ENCODE results near the gene PARP16.

Gene PARP16

GRCh38 chr15:65328506-65329287, 42.0 kb upstream of the PARP16 start:
- Histone ChIP-seq H3K9me3 (ENCODE audit: control insufficient read depth, insufficient read depth, low read depth, low read length) (no peaks in the 10 kb centered on the region), H3K4me3 (ENCODE audit: low read depth, low read length) (no peak overlapping the region), H3K36me3 (ENCODE audit: control insufficient read depth in 2 of 2, insufficient read depth in 1 of 2, low read length in 2 of 2) (no peaks in the 10 kb centered on the region), H3K4me1 (ENCODE audit: control insufficient read depth, insufficient read depth, low read length) (no peaks in the 10 kb centered on the region), H3K27ac (ENCODE audit: extremely low read depth, low read depth, low read length) (no peak overlapping the region)
- ChIA-PET POLR2A (no interaction called here), CTCF (interaction anchor here (0.6 to 4.6 kb wide), 3 partner anchors 9 to 57 kb away, joined by 3 to 27 read pairs (median 5); no protein-coding TSS in a partner anchor)
- no peak for TF ChIP-seq OSR2 (tag by site-specific recombination; IDR thresholded peaks at IDR 0.05)
- TF ChIP-seq ZNF585B (tag by site-specific recombination; IDR thresholded peaks at IDR 0.05): no peak
- TF ChIP-seq ZNF664 (tag by site-specific recombination; IDR thresholded peaks at IDR 0.05): no peak
- TF ChIP-seq, protein P1, sequence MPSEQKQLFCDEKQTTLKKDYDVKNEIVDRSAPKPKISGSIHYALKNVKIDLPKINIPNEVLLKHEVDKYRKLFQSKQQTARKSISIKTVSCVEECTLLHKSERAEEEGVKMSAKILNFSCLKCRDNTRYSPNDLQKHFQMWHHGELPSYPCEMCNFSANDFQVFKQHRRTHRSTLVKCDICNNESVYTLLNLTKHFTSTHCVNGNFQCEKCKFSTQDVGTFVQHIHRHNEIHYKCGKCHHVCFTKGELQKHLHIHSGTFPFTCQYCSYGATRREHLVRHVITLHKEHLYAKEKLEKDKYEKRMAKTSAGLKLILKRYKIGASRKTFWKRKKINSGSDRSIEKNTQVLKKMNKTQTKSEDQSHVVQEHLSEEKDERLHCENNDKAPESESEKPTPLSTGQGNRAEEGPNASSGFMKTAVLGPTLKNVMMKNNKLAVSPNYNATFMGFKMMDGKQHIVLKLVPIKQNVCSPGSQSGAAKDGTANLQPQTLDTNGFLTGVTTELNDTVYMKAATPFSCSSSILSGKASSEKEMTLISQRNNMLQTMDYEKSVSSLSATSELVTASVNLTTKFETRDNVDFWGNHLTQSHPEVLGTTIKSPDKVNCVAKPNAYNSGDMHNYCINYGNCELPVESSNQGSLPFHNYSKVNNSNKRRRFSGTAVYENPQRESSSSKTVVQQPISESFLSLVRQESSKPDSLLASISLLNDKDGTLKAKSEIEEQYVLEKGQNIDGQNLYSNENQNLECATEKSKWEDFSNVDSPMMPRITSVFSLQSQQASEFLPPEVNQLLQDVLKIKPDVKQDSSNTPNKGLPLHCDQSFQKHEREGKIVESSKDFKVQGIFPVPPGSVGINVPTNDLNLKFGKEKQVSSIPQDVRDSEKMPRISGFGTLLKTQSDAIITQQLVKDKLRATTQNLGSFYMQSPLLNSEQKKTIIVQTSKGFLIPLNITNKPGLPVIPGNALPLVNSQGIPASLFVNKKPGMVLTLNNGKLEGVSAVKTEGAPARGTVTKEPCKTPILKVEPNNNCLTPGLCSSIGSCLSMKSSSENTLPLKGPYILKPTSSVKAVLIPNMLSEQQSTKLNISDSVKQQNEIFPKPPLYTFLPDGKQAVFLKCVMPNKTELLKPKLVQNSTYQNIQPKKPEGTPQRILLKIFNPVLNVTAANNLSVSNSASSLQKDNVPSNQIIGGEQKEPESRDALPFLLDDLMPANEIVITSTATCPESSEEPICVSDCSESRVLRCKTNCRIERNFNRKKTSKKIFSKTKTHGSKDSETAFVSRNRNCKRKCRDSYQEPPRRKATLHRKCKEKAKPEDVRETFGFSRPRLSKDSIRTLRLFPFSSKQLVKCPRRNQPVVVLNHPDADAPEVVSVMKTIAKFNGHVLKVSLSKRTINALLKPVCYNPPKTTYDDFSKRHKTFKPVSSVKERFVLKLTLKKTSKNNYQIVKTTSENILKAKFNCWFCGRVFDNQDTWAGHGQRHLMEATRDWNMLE (tag by site-specific recombination; conservative IDR thresholded peaks at IDR 0.05; ENCODE audit: low read depth): no peak
- TF ChIP-seq MYNN (tag by site-specific recombination; IDR thresholded peaks at IDR 0.05; ENCODE audit: borderline replicate concordance): no peak

GRCh38 chr15:65327651-65328393, 41.1 kb upstream of the PARP16 start:
- H3K4me3 ChIP-seq (ENCODE audit: low read depth, low read length): no peak overlapping the region
- H3K9me3 ChIP-seq (ENCODE audit: control insufficient read depth, insufficient read depth, low read depth, low read length): no peaks in the 10 kb centered on the region
- CTCF ChIA-PET: interaction anchor here (1.0 to 16.1 kb wide), 4 partner anchors 8 to 72 kb away, joined by 3 to 454 read pairs (median 16); partner anchors contain the start of gene IGDCC3
- H3K27ac ChIP-seq (ENCODE audit: extremely low read depth, low read depth, low read length): no peak overlapping the region
- POLR2A ChIA-PET: interaction anchor here (0.9 kb wide), 1 partner anchor 23 kb away, joined by 6 read pairs; the partner anchor contains the start of gene RNU5B-1
- TF ChIP-seq ZFHX2 (tag by site-specific recombination; conservative IDR thresholded peaks at IDR 0.05) (peak; percentile 88), SP3 (tag by site-specific recombination; IDR thresholded peaks at IDR 0.05) (peak; percentile 19; the same call in 1 of the 2 replicates), ZNF830 (tag by site-specific recombination; IDR thresholded peaks at IDR 0.05; ENCODE audit: low read depth) (no peak), GLIS1 (tag by site-specific recombination; IDR thresholded peaks at IDR 0.05) (peak; percentile 87), KLF1 (tag by site-specific recombination; IDR thresholded peaks at IDR 0.05) (0 out of 2 replicates have a peak, but pooled peaks have one; percentile 7), GLIS2 (tag by site-specific recombination; IDR thresholded peaks at IDR 0.05) (0 out of 2 replicates have a peak, but pooled peaks have one; percentile 11), EGR2 (tag by site-specific recombination; IDR thresholded peaks at IDR 0.05; ENCODE audit: low read depth) (peak; percentile 67), ZNF211 (tag by site-specific recombination; IDR thresholded peaks at IDR 0.05; ENCODE audit: low read depth) (no peak), ZNF529 (tag by site-specific recombination; IDR thresholded peaks at IDR 0.05; ENCODE audit: insufficient replicate concordance) (no peak)
- TF ChIP-seq, protein P2, sequence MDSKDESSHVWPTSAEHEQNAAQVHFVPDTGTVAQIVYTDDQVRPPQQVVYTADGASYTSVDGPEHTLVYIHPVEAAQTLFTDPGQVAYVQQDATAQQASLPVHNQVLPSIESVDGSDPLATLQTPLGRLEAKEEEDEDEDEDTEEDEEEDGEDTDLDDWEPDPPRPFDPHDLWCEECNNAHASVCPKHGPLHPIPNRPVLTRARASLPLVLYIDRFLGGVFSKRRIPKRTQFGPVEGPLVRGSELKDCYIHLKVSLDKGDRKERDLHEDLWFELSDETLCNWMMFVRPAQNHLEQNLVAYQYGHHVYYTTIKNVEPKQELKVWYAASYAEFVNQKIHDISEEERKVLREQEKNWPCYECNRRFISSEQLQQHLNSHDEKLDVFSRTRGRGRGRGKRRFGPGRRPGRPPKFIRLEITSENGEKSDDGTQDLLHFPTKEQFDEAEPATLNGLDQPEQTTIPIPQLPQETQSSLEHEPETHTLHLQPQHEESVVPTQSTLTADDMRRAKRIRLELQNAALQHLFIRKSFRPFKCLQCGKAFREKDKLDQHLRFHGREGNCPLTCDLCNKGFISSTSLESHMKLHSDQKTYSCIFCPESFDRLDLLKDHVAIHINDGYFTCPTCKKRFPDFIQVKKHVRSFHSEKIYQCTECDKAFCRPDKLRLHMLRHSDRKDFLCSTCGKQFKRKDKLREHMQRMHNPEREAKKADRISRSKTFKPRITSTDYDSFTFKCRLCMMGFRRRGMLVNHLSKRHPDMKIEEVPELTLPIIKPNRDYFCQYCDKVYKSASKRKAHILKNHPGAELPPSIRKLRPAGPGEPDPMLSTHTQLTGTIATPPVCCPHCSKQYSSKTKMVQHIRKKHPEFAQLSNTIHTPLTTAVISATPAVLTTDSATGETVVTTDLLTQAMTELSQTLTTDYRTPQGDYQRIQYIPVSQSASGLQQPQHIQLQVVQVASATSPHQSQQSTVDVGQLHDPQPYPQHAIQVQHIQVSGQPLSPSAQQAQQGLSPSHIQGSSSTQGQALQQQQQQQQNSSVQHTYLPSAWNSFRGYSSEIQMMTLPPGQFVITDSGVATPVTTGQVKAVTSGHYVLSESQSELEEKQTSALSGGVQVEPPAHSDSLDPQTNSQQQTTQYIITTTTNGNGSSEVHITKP (tag by site-specific recombination; IDR thresholded peaks at IDR 0.05): peak; percentile 96
- no peaks in the 10 kb centered on the region for H3K4me1 ChIP-seq (ENCODE audit: control insufficient read depth, insufficient read depth, low read length)
- no peaks in the 10 kb centered on the region for H3K36me3 ChIP-seq (ENCODE audit: control insufficient read depth in 2 of 2, insufficient read depth in 1 of 2, low read length in 2 of 2)
